ENCODE measurements around the gene TM2D3. TPM values are rescaled to one million over a fixed set of nuclear protein-coding genes. Genes with fewer than 3 reads are reported as not detected.

Gene TM2D3
- total RNA-seq, 1 donor from 2014 or later = 39.0 TPM

- DNase-seq (ENCODE audit: extremely low spot score in 2 of 2) = no peak
- H3K27ac ChIP-seq = no peak overlapping the region
- intact Hi-C loops (cut with DNase I) = no loop called here
- TF ChIP-seq CTCF (IDR thresholded peaks at IDR 0.05) (no peak), POLR2AphosphoS5 (IDR thresholded peaks at IDR 0.05; ENCODE audit: insufficient read depth in 1 of 2, low read depth in 1 of 2) (no peak), POLR2A (IDR thresholded peaks at IDR 0.05) (no peak)
- no peaks in the 10 kb centered on the region for H3K9me3 ChIP-seq
- H3K27me3 ChIP-seq = no peaks in the 10 kb centered on the region
- no peaks in the 10 kb centered on the region for H3K36me3 ChIP-seq
- no peaks in the 10 kb centered on the region for H3K4me1 ChIP-seq
- no peak overlapping the region for H3K4me3 ChIP-seq
These were observed 26.2 kb downstream of the TM2D3 start for GRCh38 chr15:101625980-101626379.

- Histone ChIP-seq H3K4me3 (no peak overlapping the region), H3K27ac (no peak overlapping the region), H3K4me1 (no peaks in the 10 kb centered on the region), H3K27me3 (no peaks in the 10 kb centered on the region), H3K9me3 (no peaks in the 10 kb centered on the region), H3K36me3 (no peaks in the 10 kb centered on the region)
- TF ChIP-seq POLR2A (IDR thresholded peaks at IDR 0.05) (no peak), POLR2AphosphoS5 (IDR thresholded peaks at IDR 0.05; ENCODE audit: insufficient read depth in 1 of 2, low read depth in 1 of 2) (no peak), CTCF (IDR thresholded peaks at IDR 0.05) (no peak)
- no peak for DNase-seq (ENCODE audit: extremely low spot score in 2 of 2)
- intact Hi-C loops (cut with DNase I) = no loop called here
These were observed 27.0 kb downstream of the TM2D3 start for GRCh38 chr15:101625184-101625583.

GRCh38 chr15:101623367-101624304 is 28.5 kb downstream of the TM2D3 start:
- intact Hi-C loops (cut with DNase I) = no loop called here
- TF ChIP-seq POLR2AphosphoS5 (IDR thresholded peaks at IDR 0.05; ENCODE audit: insufficient read depth in 1 of 2, low read depth in 1 of 2) (no peak), POLR2A (IDR thresholded peaks at IDR 0.05) (no peak), CTCF (IDR thresholded peaks at IDR 0.05) (no peak)
- H3K27me3 ChIP-seq = no peaks in the 10 kb centered on the region
- H3K36me3 ChIP-seq = no peaks in the 10 kb centered on the region
- DNase-seq (ENCODE audit: extremely low spot score in 2 of 2) = no peak
- H3K4me3 ChIP-seq = no peak overlapping the region
- no peaks in the 10 kb centered on the region for H3K9me3 ChIP-seq
- H3K4me1 ChIP-seq = no peaks in the 10 kb centered on the region
- no peak overlapping the region for H3K27ac ChIP-seq

GRCh38 chr15:101621961-101622360 is 30.2 kb downstream of the TM2D3 start:
- peak in 1 of 2 donors; percentile 34 for DNase-seq (ENCODE audit: extremely low spot score in 2 of 2)
- intact Hi-C loops (cut with DNase I) = no loop called here

More at GRCh38 chr15:101621961-101622360, 30.2 kb downstream of the TM2D3 start:
- no peaks in the 10 kb centered on the region for H3K4me1 ChIP-seq
- H3K9me3 ChIP-seq = no peaks in the 10 kb centered on the region
- TF ChIP-seq POLR2A (IDR thresholded peaks at IDR 0.05) = no peak
- no peak for TF ChIP-seq CTCF (IDR thresholded peaks at IDR 0.05)
- no peak for TF ChIP-seq POLR2AphosphoS5 (IDR thresholded peaks at IDR 0.05; ENCODE audit: insufficient read depth in 1 of 2, low read depth in 1 of 2)
- H3K27me3 ChIP-seq = no peaks in the 10 kb centered on the region
- no peak overlapping the region for H3K4me3 ChIP-seq
- H3K36me3 ChIP-seq = no peaks in the 10 kb centered on the region
- H3K27ac ChIP-seq = no peak overlapping the region
